SW480 (cell line): ENCODE measurements around the gene CROCC.

Experiments used
- DNase-seq: peaks from one replicate; pipeline ENCODE4 v3.0.0-alpha.2; 2016; ENCODE audit warnings: low spot score

The CROCC gene

GRCh38 chr1:16967962-16968361 lies 46.2 kb downstream of the CROCC start:
- no peak for DNase-seq

- DNase-seq = no peak
Measured at GRCh38 chr1:16968372-16968771, 46.6 kb downstream of the CROCC start.

GRCh38 chr1:16969057-16969611 lies 47.4 kb downstream of the CROCC start:
- no peak for DNase-seq

GRCh38 chr1:16969651-16970050 lies 47.9 kb downstream of the CROCC start:
- no peak for DNase-seq

GRCh38 chr1:16970132-16970910 lies 48.6 kb downstream of the CROCC start:
- no peak for DNase-seq

GRCh38 chr1:16971341-16972188 lies 49.8 kb downstream of the CROCC start:
- DNase-seq = peak; percentile 34

- DNase-seq = no peak
Measured at GRCh38 chr1:16972189-16972895, 50.6 kb downstream of the CROCC start.

- DNase-seq = no peak
Measured at GRCh38 chr1:16973215-16973614, 51.5 kb downstream of the CROCC start.

- no peak for DNase-seq
Measured at GRCh38 chr1:16975211-16975610, 53.5 kb downstream of the CROCC start.

GRCh38 chr1:16975838-16976237 lies 54.1 kb downstream of the CROCC start:
- no peak for DNase-seq

GRCh38 chr1:16976966-16977365 lies 55.2 kb downstream of the CROCC start:
- DNase-seq = no peak

GRCh38 chr1:16977377-16977776 lies 55.6 kb downstream of the CROCC start:
- no peak for DNase-seq

- DNase-seq = peak; percentile 81
Measured at GRCh38 chr1:16978139-16978538, 56.4 kb downstream of the CROCC start.

- peak; percentile 41 for DNase-seq
Measured at GRCh38 chr1:16978567-16979474, 57.1 kb downstream of the CROCC start.

- DNase-seq = no peak
Measured at GRCh38 chr1:16979475-16980327, 58.0 kb downstream of the CROCC start.

GRCh38 chr1:16980473-16981268 lies 58.9 kb downstream of the CROCC start, which contains the start of gene MFAP2:
Gene MFAP2 (minus strand): TSS chr1:16980620. CDS start chr1:16978273, 2,347 bp downstream.
- DNase-seq = no peak

- no peak for DNase-seq
Measured at GRCh38 chr1:16981269-16981849, 59.6 kb downstream of the CROCC start.

- no peak for DNase-seq
Measured at GRCh38 chr1:16982902-16983301, 61.2 kb downstream of the CROCC start.

- no peak for DNase-seq
Measured at GRCh38 chr1:16983649-16984048, 61.9 kb downstream of the CROCC start.
